GM08714 (cell line): ENCODE data around the gene GJA1.

Source experiments
- H3K4me3 ChIP-seq: fragments of 200-500 bp; sonication (Bioruptor generic); 2 replicates; pipeline ENCODE4 v1.5.1; 2014; ENCODE audit warnings: mild to moderate bottlenecking, low read length, inconsistent platforms
- ZNF274 ChIP-seq: IDR thresholded peaks from 2 replicates; pipeline ENCODE4 v1.6.1; 2012; ENCODE audit warnings: mild to moderate bottlenecking, low read depth, low read length

GJA1 gene

GRCh38 chr6:121449331-121449730 lies 13.9 kb downstream of the GJA1 start:
- no peak for TF ChIP-seq ZNF274
- no peak overlapping the region for H3K4me3 ChIP-seq

GRCh38 chr6:121450242-121450641 lies 14.8 kb downstream of the GJA1 start:
- H3K4me3 ChIP-seq = no peak overlapping the region
- no peak for TF ChIP-seq ZNF274

- H3K4me3 ChIP-seq = no peak overlapping the region
- no peak for TF ChIP-seq ZNF274
Observed at GRCh38 chr6:121451250-121451649, 15.8 kb downstream of the GJA1 start.

- no peak for TF ChIP-seq ZNF274
Observed at GRCh38 chr6:121453191-121453590, 17.7 kb downstream of the GJA1 start.

GRCh38 chr6:121460170-121460569 lies 24.7 kb downstream of the GJA1 start:
- no peak for TF ChIP-seq ZNF274
- no peak overlapping the region for H3K4me3 ChIP-seq

More at GRCh38 chr6:121453191-121453590, 17.7 kb downstream of the GJA1 start:
- no peak overlapping the region for H3K4me3 ChIP-seq

GRCh38 chr6:121463087-121463486 lies 27.6 kb downstream of the GJA1 start:
- no peak overlapping the region for H3K4me3 ChIP-seq
- TF ChIP-seq ZNF274 = no peak

GRCh38 chr6:121465101-121465500 lies 29.7 kb downstream of the GJA1 start:
- no peak for TF ChIP-seq ZNF274
- no peak overlapping the region for H3K4me3 ChIP-seq

GRCh38 chr6:121479486-121480098 lies 44.1 kb downstream of the GJA1 start:
- no peak for TF ChIP-seq ZNF274
- H3K4me3 ChIP-seq = no peak overlapping the region

- H3K4me3 ChIP-seq = no peak overlapping the region
- TF ChIP-seq ZNF274 = no peak
Observed at GRCh38 chr6:121480099-121480713, 44.8 kb downstream of the GJA1 start.

GRCh38 chr6:121482004-121482693 lies 46.7 kb downstream of the GJA1 start:
- H3K4me3 ChIP-seq = no peak overlapping the region
- no peak for TF ChIP-seq ZNF274

GRCh38 chr6:121482751-121483150 lies 47.3 kb downstream of the GJA1 start:
- H3K4me3 ChIP-seq = no peak overlapping the region
- no peak for TF ChIP-seq ZNF274

GRCh38 chr6:121485359-121485811 lies 49.9 kb downstream of the GJA1 start:
- TF ChIP-seq ZNF274 = no peak
- H3K4me3 ChIP-seq = no peak overlapping the region

- no peak for TF ChIP-seq ZNF274
Observed at GRCh38 chr6:121491576-121491975, 56.1 kb downstream of the GJA1 start.

GRCh38 chr6:121492536-121492935 lies 57.1 kb downstream of the GJA1 start:
- H3K4me3 ChIP-seq = no peak overlapping the region
- no peak for TF ChIP-seq ZNF274

More at GRCh38 chr6:121491576-121491975, 56.1 kb downstream of the GJA1 start:
- H3K4me3 ChIP-seq = no peak overlapping the region

GRCh38 chr6:121497970-121498375 lies 62.5 kb downstream of the GJA1 start:
- TF ChIP-seq ZNF274 = no peak
- no peak overlapping the region for H3K4me3 ChIP-seq
